IMR-90 (cell line): Measurements from ENCODE around the gene GNAI3.

Source experiments
- BHLHE40 ChIP-seq: fragments of 150-350 bp; IDR thresholded peaks from 2 replicates; pipeline ENCODE4 v1.6.1; 2016; ENCODE audit warnings: mild to moderate bottlenecking, low read depth, low read length
- CEBPB ChIP-seq: IDR thresholded peaks from 2 replicates; pipeline ENCODE4 v1.6.1; 2012; ENCODE audit warnings: low read depth, low read length, improper control_type of control experiment
- CTCF ChIP-seq: conservative IDR thresholded peaks from 2 replicates; pipeline ENCODE4 v1.5.1; 2012; ENCODE audit warnings: mild to moderate bottlenecking, low read depth, low read length, improper control_type of control experiment
- ELK1 ChIP-seq: fragments of 150-350 bp; IDR thresholded peaks from 2 replicates; pipeline ENCODE4 v1.6.1; 2016; ENCODE audit warnings: low read depth, mild to moderate bottlenecking, low read length, moderate library complexity, borderline replicate concordance
- FOS ChIP-seq: fragments of 150-350 bp; IDR thresholded peaks from 2 replicates; pipeline ENCODE4 v1.6.1; 2016; ENCODE audit warnings: low read depth, low read length
- MAFK ChIP-seq: IDR thresholded peaks from 2 replicates; pipeline ENCODE4 v1.6.1; 2012; ENCODE audit warnings: low read depth, low read length, improper control_type of control experiment
- MXI1 ChIP-seq: IDR thresholded peaks from 2 replicates; pipeline ENCODE4 v1.6.1; 2012; ENCODE audit warnings: low read depth, mild to moderate bottlenecking, low read length, moderate library complexity, borderline replicate concordance
- POLR2A ChIP-seq: IDR thresholded peaks from 2 replicates; pipeline ENCODE4 v1.6.1; 2012; ENCODE audit warnings: mild to moderate bottlenecking, low read depth, low read length
- RAD21 ChIP-seq: IDR thresholded peaks from 2 replicates; pipeline ENCODE4 v1.6.1; 2012; ENCODE audit warnings: low read length, improper control_type of control experiment
- RCOR1 ChIP-seq: IDR thresholded peaks from 2 replicates; pipeline ENCODE4 v1.6.1; 2012; ENCODE audit warnings: mild to moderate bottlenecking, low read length, improper control_type of control experiment; ENCODE audit not compliant: insufficient replicate concordance
- RFX5 ChIP-seq: IDR thresholded peaks from 2 replicates; pipeline ENCODE4 v1.8.0; 2012; ENCODE audit warnings: low read depth, mild to moderate bottlenecking, low read length, moderate library complexity
- SMC3 ChIP-seq: fragments of 150-350 bp; IDR thresholded peaks from 2 replicates; pipeline ENCODE4 v1.6.1; 2016; ENCODE audit warnings: low read depth, mild to moderate bottlenecking, antibody characterized with exemption, low read length, moderate library complexity
- TF ChIP-seq, protein P1 (sequence below): fragments of 150-350 bp; IDR thresholded peaks from 2 replicates; pipeline ENCODE4 v1.6.1; 2017; ENCODE audit warnings: mild to moderate bottlenecking, antibody characterized with exemption, low read length, low read depth

DNA sequence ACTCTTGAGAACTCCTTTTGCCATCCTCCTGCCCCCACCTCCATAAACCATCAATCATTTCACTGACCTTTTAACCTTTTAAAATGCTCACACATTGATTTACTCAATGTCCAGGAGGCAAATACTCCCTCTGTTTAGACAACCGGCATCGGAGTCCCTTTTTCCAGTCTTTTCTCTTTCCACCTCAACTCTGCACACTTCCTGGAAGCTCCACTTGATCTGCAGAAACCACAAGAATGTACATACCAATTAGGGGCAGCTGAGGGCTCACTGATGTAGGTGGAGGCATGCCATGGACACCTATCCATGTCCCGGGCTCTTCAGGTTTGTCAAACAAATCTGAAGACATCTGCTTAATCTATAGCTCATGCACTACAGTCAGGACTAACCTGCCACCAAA is 33.6 kb upstream of the GNAI3 start:
- TF ChIP-seq ELK1 (no peak), RAD21 (no peak), CTCF (no peak), RCOR1 (no peak), MAFK (no peak), POLR2A (no peak), MXI1 (no peak), FOS (no peak), RFX5 (no peak), SMC3 (no peak), CEBPB (no peak), BHLHE40 (no peak)
- TF ChIP-seq, protein P1, sequence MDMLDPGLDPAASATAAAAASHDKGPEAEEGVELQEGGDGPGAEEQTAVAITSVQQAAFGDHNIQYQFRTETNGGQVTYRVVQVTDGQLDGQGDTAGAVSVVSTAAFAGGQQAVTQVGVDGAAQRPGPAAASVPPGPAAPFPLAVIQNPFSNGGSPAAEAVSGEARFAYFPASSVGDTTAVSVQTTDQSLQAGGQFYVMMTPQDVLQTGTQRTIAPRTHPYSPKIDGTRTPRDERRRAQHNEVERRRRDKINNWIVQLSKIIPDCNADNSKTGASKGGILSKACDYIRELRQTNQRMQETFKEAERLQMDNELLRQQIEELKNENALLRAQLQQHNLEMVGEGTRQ = no peak
